Medulla oblongata (tissue), 1 donor: Measurements from ENCODE around the gene PRICKLE1.

ENCODE experiments used
- DNase-seq: peaks from one replicate; pipeline ENCODE4 v3.0.0-alpha.2; 2015; ENCODE audit errors: extremely low spot score

Gene PRICKLE1

GRCh38 chr12:42588524-42589464 lies 752 bp downstream of the PRICKLE1 start:
- DNase-seq, result peak; percentile 33

DNA sequence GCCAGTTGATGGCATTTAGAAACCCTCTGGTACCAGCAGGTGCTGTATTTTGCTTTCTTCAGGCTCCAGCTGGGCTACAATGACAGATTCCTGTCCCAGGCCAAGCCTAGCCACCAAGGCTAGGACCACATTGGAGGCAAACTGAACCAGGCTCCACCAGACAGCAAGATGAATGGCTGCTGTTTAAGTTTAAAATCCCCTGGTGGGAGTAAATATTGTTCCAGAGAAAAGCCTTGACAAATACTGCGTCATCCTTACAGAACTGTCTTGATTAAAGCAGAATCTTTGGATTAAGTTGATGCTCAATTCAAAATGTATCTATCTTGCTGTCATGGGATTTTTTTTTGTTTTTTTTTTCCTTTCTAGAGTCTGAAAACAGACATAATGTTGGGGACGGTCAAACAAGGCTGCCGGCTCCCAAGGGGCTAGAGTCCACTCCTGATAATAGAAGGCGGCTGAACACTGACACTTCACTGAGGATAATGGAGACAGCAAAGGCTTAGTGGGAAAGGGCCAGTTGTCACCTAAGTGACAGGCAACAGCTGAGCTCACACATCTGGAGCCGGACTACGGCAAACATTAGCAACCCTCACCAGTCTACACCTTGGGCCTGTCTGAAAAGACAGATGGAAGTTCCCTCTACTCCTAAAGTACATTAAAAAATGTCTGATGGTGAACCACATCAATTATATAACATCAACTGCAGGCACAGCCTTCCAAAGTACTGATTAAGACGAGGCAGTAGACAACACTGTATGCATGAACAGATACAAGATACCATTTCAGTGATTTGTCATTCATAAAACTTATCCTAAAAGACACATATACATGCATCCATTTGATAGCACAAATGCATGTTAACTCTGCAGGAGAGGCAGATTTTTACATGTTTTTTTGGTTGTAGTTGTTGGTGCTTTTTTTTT lies 1.7 kb downstream of the PRICKLE1 start:
- no peak for DNase-seq

- DNase-seq, result no peak
Observed at GRCh38 chr12:42586268-42586667, 3.3 kb downstream of the PRICKLE1 start.

DNA sequence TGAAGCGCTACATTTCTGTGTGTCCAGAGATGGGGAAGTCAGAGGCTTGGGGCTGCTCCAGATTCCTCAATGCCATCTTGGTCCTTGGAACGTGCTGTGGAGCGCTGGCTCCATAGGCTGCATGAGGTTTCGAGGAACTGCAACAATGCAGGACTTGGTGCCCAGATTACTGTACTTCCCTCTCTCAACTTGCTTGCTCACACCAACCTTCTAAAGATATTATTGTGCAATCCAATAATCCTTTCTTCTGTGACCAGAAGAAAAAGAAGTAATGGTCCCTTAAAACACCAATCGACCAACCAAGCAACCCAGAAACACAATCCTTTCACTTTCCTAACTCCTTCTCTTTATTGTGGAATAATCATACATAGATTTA lies 3.7 kb downstream of the PRICKLE1 start:
- no peak for DNase-seq

DNA sequence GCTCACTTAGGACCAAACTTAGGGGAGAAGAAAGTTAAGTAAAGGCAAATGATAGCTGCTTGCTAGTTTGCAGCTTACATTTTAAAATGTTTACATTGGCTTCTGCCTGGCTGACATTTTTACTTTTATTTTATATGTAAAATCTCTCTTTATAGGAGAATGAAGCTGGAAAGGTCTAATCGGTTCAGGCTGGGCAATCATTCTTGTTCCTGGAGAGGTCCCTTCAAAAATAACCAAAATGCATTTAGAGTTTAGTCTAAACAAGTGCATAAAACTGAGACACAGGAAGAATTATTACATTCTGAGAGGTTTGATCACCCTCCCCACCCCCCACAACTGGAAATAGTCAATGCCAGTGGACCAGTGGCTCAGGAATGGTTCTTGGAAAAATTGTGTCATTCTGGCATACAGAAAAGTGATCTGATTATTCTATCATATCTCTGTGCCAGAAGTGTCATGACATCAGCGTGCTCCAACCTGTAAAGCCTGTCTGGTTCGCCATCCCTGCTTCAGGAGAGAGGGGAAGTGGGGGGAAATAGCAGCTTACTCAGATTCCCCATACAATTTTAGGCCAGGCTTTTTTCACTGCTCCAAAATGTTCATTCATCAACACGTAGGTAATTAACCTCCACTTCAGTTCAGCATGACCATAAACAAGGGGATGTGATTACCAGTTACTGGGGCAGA lies 4.2 kb downstream of the PRICKLE1 start:
- no peak for DNase-seq

GRCh38 chr12:42584651-42585111 lies 4.9 kb downstream of the PRICKLE1 start:
- DNase-seq, result no peak

GRCh38 chr12:42583016-42583415 lies 6.5 kb downstream of the PRICKLE1 start:
- no peak for DNase-seq

DNA sequence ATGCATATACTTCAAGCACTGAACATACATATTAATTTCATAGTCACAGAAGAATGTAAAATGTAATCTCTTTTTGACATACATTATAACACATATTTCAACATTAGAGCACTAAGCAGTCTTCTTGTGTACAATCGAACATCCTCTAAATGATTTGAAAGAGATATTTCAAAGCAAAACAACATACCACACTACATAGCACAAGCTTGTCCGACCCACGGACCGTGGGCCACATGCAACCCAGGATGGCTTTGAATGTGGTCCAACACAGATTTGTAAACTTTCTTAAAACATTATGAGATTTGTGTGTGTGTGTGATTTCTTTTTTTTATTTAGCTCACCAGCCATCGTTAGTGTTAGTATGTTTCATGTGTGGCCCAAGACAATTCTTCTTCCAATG lies 7.0 kb downstream of the PRICKLE1 start:
- no peak for DNase-seq

DNA sequence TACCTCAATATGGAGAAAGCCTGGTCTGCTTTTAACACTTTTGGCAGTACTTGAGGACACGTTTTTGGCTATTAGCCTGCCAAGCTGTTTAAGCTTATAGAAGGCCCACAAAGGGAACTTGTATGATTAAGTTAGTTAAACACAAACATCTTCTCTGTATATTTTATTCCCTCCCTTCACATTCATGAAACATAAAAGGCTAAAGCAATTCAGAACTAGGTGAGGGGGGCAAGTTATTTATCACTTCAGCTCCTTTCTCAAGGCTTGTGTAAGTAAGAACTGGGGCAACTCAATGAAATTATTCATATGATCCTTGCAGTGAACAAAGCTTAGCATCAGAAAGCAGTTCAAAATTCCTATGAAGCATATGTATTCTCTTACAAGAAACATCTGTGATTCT lies 7.5 kb downstream of the PRICKLE1 start:
- DNase-seq, result no peak

GRCh38 chr12:42576374-42576773 lies 13.2 kb downstream of the PRICKLE1 start:
- no peak for DNase-seq

DNA sequence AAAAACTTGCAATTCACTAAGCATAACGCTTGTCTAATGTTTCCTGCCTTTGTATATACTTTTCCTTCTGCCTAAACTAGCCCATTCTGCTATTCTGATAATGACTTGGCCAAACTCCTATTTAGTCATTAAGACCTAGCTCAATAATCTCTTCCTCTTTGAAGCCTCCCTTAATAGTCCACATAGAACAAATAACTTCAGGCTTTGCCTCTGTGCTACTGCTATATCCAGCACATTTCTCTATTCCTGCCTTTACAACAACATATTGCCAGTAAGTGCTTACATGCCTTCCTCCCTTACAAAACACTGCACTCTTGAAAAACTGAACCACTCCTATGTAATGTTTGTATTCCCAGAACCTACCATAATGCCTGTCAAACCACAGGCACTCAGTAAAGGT lies 13.8 kb downstream of the PRICKLE1 start:
- DNase-seq, result no peak

GRCh38 chr12:42574851-42575266 lies 14.7 kb downstream of the PRICKLE1 start:
- no peak for DNase-seq

DNA sequence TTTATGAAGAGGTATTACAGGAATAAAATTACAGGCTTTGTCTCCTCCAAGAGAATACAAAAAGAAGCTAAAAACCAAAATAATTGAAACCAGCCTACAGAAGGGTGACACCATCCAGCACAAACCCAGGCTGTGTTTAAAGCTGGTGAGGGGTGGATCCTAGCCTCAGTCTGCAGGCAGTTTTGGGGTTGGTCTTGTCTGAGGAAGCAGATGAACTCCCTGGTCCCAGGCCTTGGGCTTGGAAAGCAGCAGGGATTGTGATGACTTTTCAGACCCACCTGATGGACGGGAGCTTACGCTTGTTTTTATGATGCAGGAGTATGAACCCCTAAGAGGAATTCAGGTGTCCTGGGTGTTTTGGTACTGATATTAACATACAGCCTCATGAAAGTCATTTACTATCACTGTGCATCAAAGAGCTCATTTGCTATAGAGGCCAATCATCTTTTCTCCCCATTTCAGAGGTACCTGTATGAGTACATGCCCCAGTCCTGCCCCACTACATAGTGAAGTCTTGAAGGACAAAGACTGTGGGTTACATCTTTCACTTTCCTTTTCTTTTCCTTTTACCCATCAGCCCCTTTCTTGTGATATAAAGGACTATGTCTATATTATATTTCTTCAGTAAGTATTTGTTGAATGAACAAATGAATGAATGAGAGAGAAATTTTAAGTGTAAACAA lies 18.1 kb downstream of the PRICKLE1 start:
- DNase-seq, result no peak

DNA sequence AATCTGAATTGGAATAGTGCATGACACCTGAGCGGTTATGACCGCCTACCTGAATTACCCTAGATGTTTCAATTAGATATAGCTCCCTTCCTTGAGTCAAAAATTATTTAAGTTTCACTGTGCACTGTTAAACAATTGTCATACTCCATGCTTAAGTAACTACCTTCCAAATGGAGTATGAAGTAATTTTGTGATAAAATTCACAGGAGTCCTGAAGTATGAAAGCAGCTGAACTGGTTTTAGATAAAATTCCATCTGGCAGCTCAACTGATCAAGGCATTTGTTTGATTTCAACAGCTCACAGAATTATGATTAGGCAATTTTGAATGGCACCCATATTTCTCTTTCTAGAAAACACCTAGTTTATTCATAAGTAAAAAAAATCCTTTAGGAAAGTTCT lies 19.5 kb downstream of the PRICKLE1 start:
- DNase-seq, result no peak

- DNase-seq, result peak; percentile 63
Observed at GRCh38 chr12:42568952-42569915, 20.3 kb downstream of the PRICKLE1 start.

GRCh38 chr12:42565633-42566032 lies 23.9 kb downstream of the PRICKLE1 start:
- DNase-seq, result no peak

GRCh38 chr12:42564996-42565395 lies 24.6 kb downstream of the PRICKLE1 start:
- no peak for DNase-seq

- no peak for DNase-seq
Observed at GRCh38 chr12:42564556-42564955, 25.0 kb downstream of the PRICKLE1 start.

DNA sequence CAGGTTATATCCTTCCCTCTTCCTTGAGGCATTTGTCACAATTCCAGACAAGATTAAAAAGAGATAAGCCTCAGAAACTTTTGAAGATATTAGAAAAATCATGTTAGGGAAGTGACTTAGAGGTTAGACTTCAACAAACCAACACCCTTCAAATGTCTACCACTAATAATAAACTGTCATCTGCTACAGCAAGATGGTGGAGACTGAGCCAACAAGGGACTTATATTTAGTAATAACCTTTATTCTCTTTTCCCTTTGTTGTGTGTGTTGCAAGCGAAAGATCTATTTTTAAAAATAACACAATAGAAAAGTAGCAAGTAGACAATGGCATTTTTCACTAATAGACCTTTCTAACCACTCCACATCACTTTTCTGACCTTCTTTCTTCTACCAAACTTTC lies 28.6 kb downstream of the PRICKLE1 start:
- DNase-seq, result no peak

- DNase-seq, result no peak
Observed at GRCh38 chr12:42557586-42558172, 31.9 kb downstream of the PRICKLE1 start.
